Nephron progenitor cell (in vitro differentiated cells): ENCODE data around the gene ACTMAP.

Experiments used
- DNase-seq: peaks from one replicate; pipeline ENCODE4 v3.0.0; 2021
- H3K27ac Mint-ChIP-seq: 2 replicates; pipeline ENCODE4 v1.8.0; 2021; ENCODE audit warnings: mild to moderate bottlenecking, moderate library complexity, mixed read lengths
- H3K27me3 Mint-ChIP-seq: 2 replicates; pipeline ENCODE4 v1.8.0; 2021; ENCODE audit warnings: mild to moderate bottlenecking, low read depth, mixed read lengths; ENCODE audit not compliant: poor library complexity
- H3K36me3 Mint-ChIP-seq: 2 replicates; pipeline ENCODE4 v1.8.0; 2021; ENCODE audit warnings: low read depth, mixed read lengths
- H3K4me1 Mint-ChIP-seq: 2 replicates; pipeline ENCODE4 v1.8.0; 2021; ENCODE audit warnings: mixed read lengths
- H3K4me3 Mint-ChIP-seq: 2 replicates; pipeline ENCODE4 v1.8.0; 2021; ENCODE audit warnings: mild to moderate bottlenecking, moderate library complexity, mixed read lengths
- H3K9me3 Mint-ChIP-seq: 2 replicates; pipeline ENCODE4 v1.8.0; 2021; ENCODE audit warnings: mild to moderate bottlenecking, moderate library complexity, mixed read lengths
- CTCF ChIP-seq: fragments of 200-600 bp; sonication (generic); IDR thresholded peaks from 2 replicates; pipeline ENCODE4 v1.5.0; 2021; ENCODE audit warnings: antibody characterized with exemption

ACTMAP gene

GRCh38 chr19:40783711-40784110, 33.4 kb upstream of the ACTMAP start:
- H3K4me3 Mint-ChIP-seq, result no peak overlapping the region
- no peaks in the 10 kb centered on the region for H3K36me3 Mint-ChIP-seq
- no peaks in the 10 kb centered on the region for H3K9me3 Mint-ChIP-seq
- H3K27me3 Mint-ChIP-seq, result peaks cover 3% of the 10 kb centered on the region
- no peak for TF ChIP-seq CTCF
- DNase-seq, result no peak
- H3K4me1 Mint-ChIP-seq, result peaks cover 41% of the 10 kb centered on the region
- no peak overlapping the region for H3K27ac Mint-ChIP-seq

- Mint-ChIP-seq H3K27me3 (no peaks in the 10 kb centered on the region), H3K4me1 (peaks cover 34% of the 10 kb centered on the region), H3K36me3 (no peaks in the 10 kb centered on the region), H3K27ac (no peak overlapping the region), H3K9me3 (no peaks in the 10 kb centered on the region), H3K4me3 (no peak overlapping the region)
- DNase-seq, result no peak
- no peak for TF ChIP-seq CTCF
Measured at GRCh38 chr19:40781140-40781539, 30.9 kb upstream of the ACTMAP start.

GRCh38 chr19:40780582-40780981, 30.3 kb upstream of the ACTMAP start:
- H3K27ac Mint-ChIP-seq, result no peak overlapping the region
- H3K27me3 Mint-ChIP-seq, result no peaks in the 10 kb centered on the region
- TF ChIP-seq CTCF, result no peak
- H3K9me3 Mint-ChIP-seq, result no peaks in the 10 kb centered on the region
- no peak for DNase-seq
- H3K36me3 Mint-ChIP-seq, result no peaks in the 10 kb centered on the region
- H3K4me3 Mint-ChIP-seq, result no peak overlapping the region
- H3K4me1 Mint-ChIP-seq, result peaks cover 33% of the 10 kb centered on the region

- no peak for DNase-seq
- peak overlapping the region; percentile 88 for H3K4me3 Mint-ChIP-seq
- no peak for TF ChIP-seq CTCF
- H3K4me1 Mint-ChIP-seq, result peaks cover 33% of the 10 kb centered on the region
- peak overlapping the region; percentile 100 for H3K27ac Mint-ChIP-seq
- no peaks in the 10 kb centered on the region for H3K36me3 Mint-ChIP-seq
- no peaks in the 10 kb centered on the region for H3K9me3 Mint-ChIP-seq
- H3K27me3 Mint-ChIP-seq, result peaks cover 2% of the 10 kb centered on the region
Measured at GRCh38 chr19:40778706-40779284, 28.5 kb upstream of the ACTMAP start.

- DNase-seq, result peak; percentile 100
- peak within 1 kb of the TSS; percentile 88 for H3K4me3 Mint-ChIP-seq
- peak within 1 kb of the TSS; percentile 100 for H3K27ac Mint-ChIP-seq
- H3K4me1 Mint-ChIP-seq, result peaks cover 29% of the 10 kb centered on the region
- peaks cover 2% of the 10 kb centered on the region for H3K27me3 Mint-ChIP-seq
- no peaks in the 10 kb centered on the region for H3K9me3 Mint-ChIP-seq
- no peaks in the 10 kb centered on the region for H3K36me3 Mint-ChIP-seq
- no peak for TF ChIP-seq CTCF
Measured at GRCh38 chr19:40777937-40778705, 27.8 kb upstream of the ACTMAP start, which contains the start of gene RAB4B. Gene RAB4B, plus strand, starts transcription at chr19:40778247. Its CDS starts 129 bp downstream, at chr19:40778376.

GRCh38 chr19:40777645-40777936, 27.3 kb upstream of the ACTMAP start:
- no peak for DNase-seq
- TF ChIP-seq CTCF, result no peak
- Mint-ChIP-seq H3K9me3 (no peaks in the 10 kb centered on the region), H3K27me3 (peaks cover 2% of the 10 kb centered on the region), H3K27ac (peak overlapping the region; percentile 100), H3K36me3 (no peaks in the 10 kb centered on the region), H3K4me1 (peaks cover 28% of the 10 kb centered on the region), H3K4me3 (peak overlapping the region; percentile 88)
